ENCODE results near the gene INPP5D. TPM values are rescaled to one million over a fixed set of nuclear protein-coding genes. Genes with fewer than 3 reads are reported as not detected.

INPP5D gene
- total and polyA plus RNA-seq, 2 of the 8 experiments (the other 6 are each of a cell fraction or from before 2014, with no cell fraction given), result 4.5 to 7.1 TPM

DNA sequence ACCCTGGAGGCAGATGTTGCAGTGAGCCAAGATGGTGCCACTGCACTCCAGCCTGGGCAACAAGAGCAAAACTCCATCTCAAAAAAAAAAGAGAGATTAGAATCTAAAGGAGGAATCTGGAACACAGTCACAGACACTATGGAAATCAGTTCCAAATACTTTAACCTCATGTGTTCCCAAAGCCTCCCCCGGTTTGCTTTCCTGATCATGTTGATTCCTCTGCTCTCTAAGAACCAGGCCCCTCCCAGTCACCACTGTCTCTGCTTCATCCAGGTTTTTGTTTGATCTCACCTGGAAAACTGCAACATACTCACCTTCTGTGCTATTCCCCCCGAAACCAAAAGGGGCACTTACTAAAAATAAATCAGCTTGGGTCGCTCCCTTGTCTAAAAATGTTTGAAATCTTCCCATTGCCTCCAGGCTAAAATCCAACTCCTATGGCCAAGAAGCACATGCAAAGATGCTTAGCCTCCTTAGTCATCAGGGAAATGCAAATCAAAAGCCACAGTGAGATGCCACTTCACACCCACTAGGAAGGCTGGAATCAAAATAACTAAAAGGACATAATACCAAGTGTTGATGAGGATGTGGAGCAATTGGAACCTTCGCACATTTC is 33.8 kb upstream of the INPP5D start:
- H4K5ac ChIP-seq (ENCODE audit: insufficient read length, low read depth, low read length), result no peak overlapping the region
- POLR2A ChIA-PET (ENCODE audit: partially characterized antibody), result no interaction called here
- FAIRE-seq, result no peak
- TF ChIP-seq, protein P1, sequence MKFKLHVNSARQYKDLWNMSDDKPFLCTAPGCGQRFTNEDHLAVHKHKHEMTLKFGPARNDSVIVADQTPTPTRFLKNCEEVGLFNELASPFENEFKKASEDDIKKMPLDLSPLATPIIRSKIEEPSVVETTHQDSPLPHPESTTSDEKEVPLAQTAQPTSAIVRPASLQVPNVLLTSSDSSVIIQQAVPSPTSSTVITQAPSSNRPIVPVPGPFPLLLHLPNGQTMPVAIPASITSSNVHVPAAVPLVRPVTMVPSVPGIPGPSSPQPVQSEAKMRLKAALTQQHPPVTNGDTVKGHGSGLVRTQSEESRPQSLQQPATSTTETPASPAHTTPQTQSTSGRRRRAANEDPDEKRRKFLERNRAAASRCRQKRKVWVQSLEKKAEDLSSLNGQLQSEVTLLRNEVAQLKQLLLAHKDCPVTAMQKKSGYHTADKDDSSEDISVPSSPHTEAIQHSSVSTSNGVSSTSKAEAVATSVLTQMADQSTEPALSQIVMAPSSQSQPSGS (IDR thresholded peaks at IDR 0.05; ENCODE audit: low read length), result no peak
- TF ChIP-seq SAP30 (IDR thresholded peaks at IDR 0.05; ENCODE audit: insufficient read depth, insufficient replicate concordance, low read length), result no peak

More for the DNA sequence above, 33.8 kb upstream of the INPP5D start:
- Histone ChIP-seq H2BK5ac (ENCODE audit: low read depth, low read length) (no peak overlapping the region), H4K20me1 (replicated peaks in 1 of 2; ENCODE audit: control insufficient read depth in 1 of 2, insufficient read depth in 2 of 2, low read length in 2 of 2) (no peaks in the 10 kb centered on the region), H3K4me2 (ENCODE audit: insufficient read depth in 1 of 2, low read depth in 2 of 2, low read length in 2 of 2) (no peak overlapping the region), H2BK20ac (ENCODE audit: low read length) (no peak overlapping the region), H2BK15ac (ENCODE audit: low read length) (no peak overlapping the region), H3K4me1 (replicated peaks in 1 of 4; ENCODE audit: control insufficient read depth in 3 of 4, insufficient read depth in 4 of 4, low read length in 3 of 4) (no peaks in the 10 kb centered on the region), H4K8ac (ENCODE audit: extremely low read depth, insufficient read depth, low read length) (no peak overlapping the region), H2AK5ac (ENCODE audit: low read depth, low read length) (no peak overlapping the region), H3K23ac (ENCODE audit: insufficient read length) (no peak overlapping the region), H3K79me2 (ENCODE audit: control insufficient read depth in 1 of 2, insufficient read depth in 2 of 2, low read length in 2 of 2) (no peaks in the 10 kb centered on the region), H3K9me3 (ENCODE audit: insufficient read depth in 2 of 2, low read depth in 1 of 2, low read length in 1 of 2) (no peaks in the 10 kb centered on the region), H3K79me1 (ENCODE audit: low read depth, low read length) (no peaks in the 10 kb centered on the region), H3K4me3 (ENCODE audit: extremely low read depth in 1 of 4, insufficient read depth in 2 of 4, low read depth in 3 of 4, low read length in 4 of 4) (no peak overlapping the region), H3K56ac (replicated peaks; ENCODE audit: insufficient read length, low read depth, low read length) (no peak overlapping the region), H3K27ac (ENCODE audit: low read depth, low read length) (no peak overlapping the region), H3K27me3 (replicated peaks in 1 of 4; ENCODE audit: control insufficient read depth in 3 of 4, extremely low read depth in 1 of 4, insufficient read depth in 3 of 4, low read length in 3 of 4) (no peaks in the 10 kb centered on the region), H3K9ac (replicated peaks in 1 of 4; ENCODE audit: extremely low read depth in 1 of 4, low read depth in 3 of 4, low read length in 3 of 4) (no peak overlapping the region), H2BK120ac (replicated peaks; ENCODE audit: low read depth, low read length) (no peak overlapping the region), H2BK12ac (ENCODE audit: low read depth, low read length) (no peak overlapping the region), H3K36me3 (ENCODE audit: control insufficient read depth in 2 of 4, insufficient read depth in 4 of 4, low read length in 3 of 4) (no peaks in the 10 kb centered on the region), H3K18ac (ENCODE audit: extremely low read depth, low read length) (no peak overlapping the region), H4K91ac (replicated peaks; ENCODE audit: insufficient read length, low read length) (no peak overlapping the region), H3K4ac (replicated peaks; ENCODE audit: insufficient read length, low read depth, low read length) (no peak overlapping the region), H2AFZ (ENCODE audit: low read length) (no peak overlapping the region), H3K23me2 (ENCODE audit: low read depth, low read length) (no peaks in the 10 kb centered on the region), H3K14ac (ENCODE audit: insufficient read length) (no peak overlapping the region)
- no peak for DNase-seq (ENCODE audit: low read depth in 1 of 2, low spot score in 2 of 2)
- CTCF ChIA-PET (ENCODE audit: partially characterized antibody), result interaction anchor here (0.7 to 4.8 kb wide), 6 partner anchors 19 to 175 kb away, joined by 3 to 34 read pairs (median 4); partner anchors contain the start of gene INPP5D
- 74% methylated on average over 4 of the region's 4 CpGs; no CpG with 5 or more reads in 1 of the 2 experiments for WGBS, 2 experiments (ENCODE audit: extremely low coverage in 1 of 2, insufficient coverage in 1 of 2, insufficient read length in 1 of 2, insufficient replicate concordance in 2 of 2, low coverage in 1 of 2, low lambda C conversion rate in 2 of 2, missing lambda C conversion rate in 1 of 2)

All from H1 (cell line).